Stimulated activated naive B cell treated with anti-CD40 and anti-IgM and Interleukin-4, amounts not matched to agents 10 μg/mL and 1 μg/mL and 100 μg/mL, for 72 hours (primary cell): ENCODE data around the gene IPO9.

Experiments used
- ATAC-seq, 2 donors: fragments of 150-1000 bp; cut with Tn5 transposase; replicated peaks; 2 replicates each; pipeline ENCODE4 v1.10.0; 2021; ENCODE audit warnings: moderate library complexity in 1 of 2
- DNase-seq: peaks from one replicate; pipeline ENCODE4 v3.0.0; 2021
- H3K27ac Mint-ChIP-seq: one replicate; pipeline ENCODE4 v1.8.0; 2022; ENCODE audit warnings: mild to moderate bottlenecking, mixed read lengths
- H3K27me3 Mint-ChIP-seq, 2 donors: one replicate each; pipeline ENCODE4 v1.8.0; 2022; ENCODE audit warnings: mixed read lengths in 2 of 2
- H3K36me3 Mint-ChIP-seq, 2 donors: one replicate each; pipeline ENCODE4 v1.8.0; 2022; ENCODE audit warnings: mixed read lengths in 2 of 2, mild to moderate bottlenecking in 1 of 2
- H3K4me1 Mint-ChIP-seq, 2 donors: one replicate each; pipeline ENCODE4 v1.8.0; 2022; ENCODE audit warnings: mixed read lengths in 2 of 2, mild to moderate bottlenecking in 1 of 2
- H3K4me3 Mint-ChIP-seq, 2 donors: one replicate each; pipeline ENCODE4 v1.8.0; 2022; ENCODE audit warnings: mild to moderate bottlenecking in 2 of 2, mixed read lengths in 2 of 2, moderate library complexity in 1 of 2
- H3K9me3 Mint-ChIP-seq, 2 donors: one replicate each; pipeline ENCODE4 v1.8.0; 2022; ENCODE audit warnings: mixed read lengths in 2 of 2, mild to moderate bottlenecking in 1 of 2

Gene IPO9

GRCh38 chr1:201883266-201883665 is 54.3 kb downstream of the IPO9 start:
- DNase-seq, result no peak
- Mint-ChIP-seq H3K4me1 (peaks cover 13 to 29% of the 10 kb centered on the region in 2 donors), H3K27me3 (peaks cover 15 to 19% of the 10 kb centered on the region in 2 donors), H3K36me3 (peaks cover 0 to 8% of the 10 kb centered on the region in 2 donors), H3K9me3 (no peaks in the 10 kb centered on the region), H3K4me3 (no peak overlapping the region), H3K27ac (peak overlapping the region; percentile 6)
- no peak for ATAC-seq

DNA sequence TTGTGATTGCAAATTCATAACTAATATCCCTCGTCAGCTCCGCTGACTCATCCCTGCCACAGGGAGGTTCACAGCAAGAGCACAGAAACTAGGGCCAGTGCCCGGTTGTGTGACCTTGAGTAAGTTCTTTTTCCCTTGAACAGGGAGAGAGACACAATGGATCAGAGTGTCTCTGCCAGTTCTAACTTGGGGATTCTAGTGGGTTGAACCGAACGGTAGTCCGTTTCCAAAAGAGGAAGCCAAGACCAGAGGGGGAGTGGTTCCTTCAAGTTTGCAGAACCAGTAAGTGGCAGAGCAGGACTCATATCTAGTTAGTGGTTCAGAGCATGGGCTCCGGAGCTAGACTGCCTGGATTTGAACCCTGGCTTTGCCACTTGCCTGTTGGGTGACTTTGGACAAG is 54.8 kb downstream of the IPO9 start:
- ATAC-seq, result peak; percentile 59 to 61
- H3K27ac Mint-ChIP-seq, result no peak overlapping the region
- H3K4me3 Mint-ChIP-seq, result no peak overlapping the region
- H3K4me1 Mint-ChIP-seq, result peaks cover 15 to 29% of the 10 kb centered on the region in 2 donors
- H3K27me3 Mint-ChIP-seq, result peaks cover 20 to 22% of the 10 kb centered on the region in 2 donors
- H3K9me3 Mint-ChIP-seq, result no peaks in the 10 kb centered on the region
- peaks cover 0 to 4% of the 10 kb centered on the region in 2 donors for H3K36me3 Mint-ChIP-seq
- no peak for DNase-seq

- no peaks in the 10 kb centered on the region for H3K36me3 Mint-ChIP-seq
- H3K27ac Mint-ChIP-seq, result no peak overlapping the region
- peaks cover 23 to 26% of the 10 kb centered on the region in 2 donors for H3K27me3 Mint-ChIP-seq
- DNase-seq (no peak), ATAC-seq (no peak)
- peaks cover 17 to 30% of the 10 kb centered on the region in 2 donors for H3K4me1 Mint-ChIP-seq
- H3K4me3 Mint-ChIP-seq, result no peak overlapping the region
- H3K9me3 Mint-ChIP-seq, result no peaks in the 10 kb centered on the region
Measured at GRCh38 chr1:201884425-201884824, 55.5 kb downstream of the IPO9 start.

- H3K4me1 Mint-ChIP-seq, result peaks cover 19 to 34% of the 10 kb centered on the region in 2 donors
- H3K27me3 Mint-ChIP-seq, result peaks cover 32 to 35% of the 10 kb centered on the region in 2 donors
- no peaks in the 10 kb centered on the region for H3K36me3 Mint-ChIP-seq
Measured at GRCh38 chr1:201885531-201886075, 56.6 kb downstream of the IPO9 start.

DNA sequence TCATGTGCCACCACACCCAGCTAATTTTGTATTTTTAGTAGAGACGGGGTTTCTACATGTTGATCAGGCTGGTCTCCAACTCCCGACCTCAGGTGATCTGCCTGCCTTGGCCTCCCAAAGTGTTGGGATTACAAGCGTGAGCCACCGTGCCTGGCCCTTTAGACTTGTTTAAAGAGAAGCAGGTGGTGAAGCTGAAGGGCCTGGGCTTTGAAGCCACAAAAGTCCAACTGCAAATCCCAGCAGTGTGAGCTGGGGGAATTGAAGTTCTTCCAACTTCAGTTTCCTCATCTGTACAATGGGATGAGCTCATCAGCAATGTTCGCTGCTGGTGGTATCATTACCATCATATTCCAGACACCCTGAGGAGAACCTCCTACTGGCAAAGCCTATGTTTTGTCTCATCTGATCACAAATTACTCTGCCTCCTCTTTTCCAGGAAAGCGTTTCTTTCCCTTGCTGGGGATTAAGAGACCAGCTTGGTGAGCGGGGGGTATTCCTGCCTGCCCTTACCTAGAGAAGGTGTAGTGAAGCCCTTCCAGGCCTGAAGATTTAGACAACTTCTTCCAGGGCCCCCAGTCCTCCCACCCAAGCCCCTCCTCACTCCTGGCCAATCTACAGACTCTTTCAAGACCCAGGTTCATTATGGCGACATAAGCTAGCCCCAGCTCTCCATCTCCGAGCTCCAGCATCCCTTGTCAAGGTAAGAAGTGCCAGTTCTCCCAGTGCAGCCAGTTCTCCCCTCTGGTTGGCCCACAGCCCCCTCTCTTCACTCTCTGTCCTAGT is 57.3 kb downstream of the IPO9 start:
- ATAC-seq (no peak), DNase-seq (no peak)
- Mint-ChIP-seq H3K27ac (no peak overlapping the region), H3K36me3 (no peaks in the 10 kb centered on the region), H3K9me3 (no peaks in the 10 kb centered on the region), H3K27me3 (peaks cover 39 to 42% of the 10 kb centered on the region in 2 donors), H3K4me3 (no peak overlapping the region), H3K4me1 (peaks cover 19 to 34% of the 10 kb centered on the region in 2 donors)

More at GRCh38 chr1:201885531-201886075, 56.6 kb downstream of the IPO9 start:
- Mint-ChIP-seq H3K27ac (no peak overlapping the region), H3K9me3 (no peaks in the 10 kb centered on the region), H3K4me3 (no peak overlapping the region)
- DNase-seq (no peak), ATAC-seq (no peak)

GRCh38 chr1:201887116-201887866 is 58.3 kb downstream of the IPO9 start:
- Mint-ChIP-seq H3K4me3 (peak overlapping the region in 1 of 2 donors; percentile 10), H3K9me3 (no peaks in the 10 kb centered on the region), H3K27me3 (peaks cover 49 to 52% of the 10 kb centered on the region in 2 donors), H3K4me1 (peaks cover 15 to 25% of the 10 kb centered on the region in 2 donors), H3K27ac (no peak overlapping the region), H3K36me3 (no peaks in the 10 kb centered on the region)
- no peak for ATAC-seq
- no peak for DNase-seq

- no peak within 1 kb of the TSS for H3K27ac Mint-ChIP-seq
- H3K36me3 Mint-ChIP-seq, result no peaks in the 10 kb centered on the region
- peak; percentile 57 to 68 for ATAC-seq
- no peaks in the 10 kb centered on the region for H3K9me3 Mint-ChIP-seq
- H3K4me3 Mint-ChIP-seq, result peak within 1 kb of the TSS; percentile 76 to 79
- H3K4me1 Mint-ChIP-seq, result peaks cover 15 to 16% of the 10 kb centered on the region in 2 donors
- DNase-seq, result no peak
- peaks cover 57 to 63% of the 10 kb centered on the region in 2 donors for H3K27me3 Mint-ChIP-seq
Measured at GRCh38 chr1:201888282-201889089, 59.5 kb downstream of the IPO9 start, which contains the start of gene SHISA4. Gene SHISA4, plus strand, starts transcription at chr1:201888898. Its CDS starts 97 bp downstream, at chr1:201888995.

DNA sequence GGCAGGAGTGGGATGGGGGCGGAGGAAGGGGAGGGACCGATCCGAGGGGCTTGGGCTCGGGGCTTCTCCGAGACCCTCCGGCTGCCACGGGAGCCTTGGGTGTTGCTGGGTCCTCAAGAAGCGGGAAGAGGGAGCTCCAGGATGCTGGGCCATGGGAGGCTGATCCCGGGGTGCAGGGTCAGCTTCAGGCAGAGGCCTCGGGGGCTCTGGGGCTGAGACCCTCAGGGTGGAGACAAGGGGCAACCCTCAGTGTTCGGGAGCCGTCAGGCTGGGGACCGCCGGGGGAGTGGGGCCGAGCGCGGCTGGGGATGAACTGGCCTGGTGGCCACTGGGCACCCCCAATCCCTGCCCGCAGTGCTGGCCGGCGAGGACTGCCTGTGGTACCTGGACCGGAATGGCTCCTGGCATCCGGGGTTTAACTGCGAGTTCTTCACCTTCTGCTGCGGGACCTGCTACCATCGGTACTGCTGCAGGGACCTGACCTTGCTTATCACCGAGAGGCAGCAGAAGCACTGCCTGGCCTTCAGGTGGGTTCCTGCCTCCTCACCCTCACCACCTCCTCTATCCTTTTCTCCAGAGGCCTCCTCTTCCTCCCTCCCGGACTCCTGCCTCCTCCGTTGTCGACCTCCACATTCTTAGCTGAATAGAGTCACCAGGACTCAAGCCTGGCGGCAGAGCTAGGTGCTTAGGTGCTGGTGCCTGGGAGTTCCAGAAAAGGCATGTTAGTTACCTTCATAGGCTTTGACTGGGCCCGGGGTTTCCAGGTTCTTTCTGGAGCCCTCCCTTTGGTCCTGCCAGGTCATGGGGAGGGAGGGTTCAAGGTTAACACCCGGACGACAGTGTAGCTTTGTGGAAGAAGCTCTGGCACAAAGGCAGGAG is 60.4 kb downstream of the IPO9 start:
- Mint-ChIP-seq H3K27ac (no peak overlapping the region), H3K36me3 (no peaks in the 10 kb centered on the region), H3K27me3 (peaks cover 65 to 71% of the 10 kb centered on the region in 2 donors), H3K4me1 (peaks cover 7 to 11% of the 10 kb centered on the region in 2 donors), H3K4me3 (peak overlapping the region; percentile 76 to 79), H3K9me3 (no peaks in the 10 kb centered on the region)
- DNase-seq (no peak), ATAC-seq (no peak)

- H3K4me3 Mint-ChIP-seq, result no peak overlapping the region
- DNase-seq (no peak), ATAC-seq (no peak)
- no peak overlapping the region for H3K27ac Mint-ChIP-seq
- no peaks in the 10 kb centered on the region for H3K36me3 Mint-ChIP-seq
- H3K4me1 Mint-ChIP-seq, result peaks cover 5 to 7% of the 10 kb centered on the region in 2 donors
- H3K27me3 Mint-ChIP-seq, result peaks cover 67 to 77% of the 10 kb centered on the region in 2 donors
- H3K9me3 Mint-ChIP-seq, result no peaks in the 10 kb centered on the region
Measured at GRCh38 chr1:201890223-201890622, 61.3 kb downstream of the IPO9 start.

GRCh38 chr1:201890806-201891450 is 62.0 kb downstream of the IPO9 start:
- Mint-ChIP-seq H3K9me3 (no peaks in the 10 kb centered on the region), H3K27ac (no peak overlapping the region), H3K4me3 (no peak overlapping the region), H3K4me1 (peaks cover 7 to 8% of the 10 kb centered on the region in 2 donors), H3K36me3 (no peaks in the 10 kb centered on the region), H3K27me3 (peaks cover 65 to 77% of the 10 kb centered on the region in 2 donors)
- ATAC-seq (no peak), DNase-seq (no peak)

DNA sequence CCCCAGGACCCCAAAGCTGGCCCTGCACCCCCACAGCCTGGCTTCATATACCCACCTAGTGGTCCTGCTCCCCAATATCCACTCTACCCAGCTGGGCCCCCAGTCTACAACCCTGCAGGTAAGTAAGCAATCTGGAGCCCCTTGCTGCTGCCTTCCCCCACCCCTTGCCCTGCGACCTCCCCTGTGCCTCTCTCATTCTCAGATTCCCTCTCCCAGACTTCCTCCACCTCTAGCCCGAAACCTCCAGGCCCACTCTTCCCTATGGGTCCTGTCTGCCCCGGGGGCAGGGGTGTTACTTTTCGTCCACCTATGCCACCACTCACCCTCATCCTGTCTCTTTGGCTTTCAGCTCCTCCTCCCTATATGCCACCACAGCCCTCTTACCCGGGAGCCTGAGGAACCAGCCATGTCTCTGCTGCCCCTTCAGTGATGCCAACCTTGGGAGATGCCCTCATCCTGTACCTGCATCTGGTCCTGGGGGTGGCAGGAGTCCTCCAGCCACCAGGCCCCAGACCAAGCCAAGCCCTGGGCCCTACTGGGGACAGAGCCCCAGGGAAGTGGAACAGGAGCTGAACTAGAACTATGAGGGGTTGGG is 62.6 kb downstream of the IPO9 start:
- H3K27ac Mint-ChIP-seq, result no peak overlapping the region
- no peaks in the 10 kb centered on the region for H3K36me3 Mint-ChIP-seq
- H3K27me3 Mint-ChIP-seq, result peaks cover 65 to 75% of the 10 kb centered on the region in 2 donors
- no peak overlapping the region for H3K4me3 Mint-ChIP-seq
- ATAC-seq (no peak), DNase-seq (no peak)
- H3K9me3 Mint-ChIP-seq, result no peaks in the 10 kb centered on the region
- peaks cover 11 to 12% of the 10 kb centered on the region in 2 donors for H3K4me1 Mint-ChIP-seq

GRCh38 chr1:201892211-201892610 is 63.3 kb downstream of the IPO9 start:
- Mint-ChIP-seq H3K27me3 (peaks cover 59 to 70% of the 10 kb centered on the region in 2 donors), H3K27ac (no peak overlapping the region), H3K4me1 (peaks cover 11 to 12% of the 10 kb centered on the region in 2 donors), H3K4me3 (no peak overlapping the region), H3K9me3 (no peaks in the 10 kb centered on the region), H3K36me3 (no peaks in the 10 kb centered on the region)
- DNase-seq (no peak), ATAC-seq (no peak)
